GM21528 (cell line): ENCODE data around the gene CAP1.
A peak's percentile ranks its signal among the peaks of the same experiment; 100 is the strongest.
"Not testable (repeated sequence)": the region's sequence is repeated elsewhere in the genome, so short reads cannot be mapped to it uniquely, and the experiment has no call there.

Experiments used
- ATAC-seq: cut with Tn5 transposase; IDR thresholded peaks from one replicate; pipeline ENCODE4 v1.9.1; 2021; ENCODE audit warnings: mild to moderate bottlenecking, moderate library complexity; ENCODE audit not compliant: unreplicated experiment, low FRiP score

Gene CAP1

DNA sequence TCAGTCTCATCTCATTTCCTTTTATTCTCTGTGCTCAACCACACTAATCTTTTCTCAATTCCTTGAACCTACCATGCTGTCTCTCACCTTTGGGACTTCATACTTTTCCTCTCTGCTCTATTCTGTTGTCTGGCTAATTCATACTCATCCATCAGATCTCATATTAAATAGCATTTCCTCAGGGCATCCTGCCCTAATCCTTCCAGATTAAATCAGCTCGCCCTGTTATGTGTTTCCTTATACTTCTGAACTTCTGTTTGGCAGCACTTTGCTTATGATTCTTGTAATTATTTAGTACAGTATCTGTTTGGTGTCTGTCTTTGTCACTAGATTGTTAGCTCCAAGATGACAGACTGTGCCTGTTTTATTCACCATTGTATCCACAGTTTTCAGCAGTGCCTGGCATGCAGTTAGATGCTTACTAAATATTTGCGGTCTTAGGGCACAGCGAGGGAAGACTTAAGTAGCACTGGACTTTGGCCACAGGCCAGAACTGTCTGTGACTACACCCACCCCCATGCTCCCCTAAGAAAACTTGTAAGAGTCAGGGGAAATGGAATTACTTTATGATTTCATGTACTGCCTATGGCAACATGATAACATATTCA lies 9.9 kb upstream of the CAP1 start:
- ATAC-seq = no peak

DNA sequence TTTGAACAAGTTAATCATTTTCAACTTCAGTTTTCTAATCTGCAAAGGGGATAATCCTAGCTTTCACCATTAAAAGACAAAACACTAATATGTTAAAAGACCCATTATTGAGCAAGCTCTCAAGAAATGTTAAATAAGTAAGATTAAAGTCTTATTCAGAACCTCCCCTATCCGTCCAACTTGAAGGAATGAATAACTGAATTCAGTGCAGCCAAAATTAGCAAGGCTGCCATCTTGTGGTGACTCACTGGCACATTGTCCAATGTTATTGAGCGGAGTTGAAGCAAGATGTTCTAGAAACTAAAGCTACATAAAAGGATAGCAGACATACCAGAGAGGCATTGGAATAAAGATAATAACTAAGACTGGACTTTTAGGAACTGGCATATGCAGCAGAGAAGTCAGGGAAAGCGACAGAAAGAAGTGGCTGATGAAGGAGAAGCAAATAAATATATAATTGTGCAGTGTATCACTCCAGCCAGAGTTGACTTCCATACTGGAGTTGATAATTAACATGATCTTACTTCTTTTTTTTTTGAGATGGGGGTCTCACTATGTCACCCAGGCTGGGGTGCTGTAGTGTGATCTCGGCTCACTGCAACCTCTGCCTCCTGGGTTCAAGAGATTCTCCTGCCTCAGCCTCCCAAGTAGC lies 8.2 kb upstream of the CAP1 start:
- no peak for ATAC-seq

GRCh38 chr1:40034869-40035268 lies 5.7 kb upstream of the CAP1 start:
- ATAC-seq = no peak

DNA sequence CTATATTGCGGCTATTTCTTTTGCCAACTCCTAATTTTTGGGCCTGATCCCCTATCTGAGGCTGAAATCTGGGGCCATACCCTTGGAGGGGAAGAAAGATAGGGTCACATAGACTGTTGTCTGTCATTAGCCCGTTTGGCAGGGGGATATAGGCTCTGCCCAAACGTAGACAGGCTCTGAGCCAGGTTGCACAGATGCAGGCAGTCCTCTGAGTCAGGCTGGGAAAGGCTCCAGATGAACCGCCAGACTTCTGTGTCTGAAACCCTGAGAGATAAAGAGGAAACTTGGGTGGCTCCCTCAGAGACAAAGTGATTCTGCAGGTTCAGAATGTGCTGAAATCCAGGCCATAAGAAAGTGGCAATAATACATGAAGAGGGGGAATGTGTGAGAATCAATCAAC lies 4.0 kb upstream of the CAP1 start:
- ATAC-seq = no peak

DNA sequence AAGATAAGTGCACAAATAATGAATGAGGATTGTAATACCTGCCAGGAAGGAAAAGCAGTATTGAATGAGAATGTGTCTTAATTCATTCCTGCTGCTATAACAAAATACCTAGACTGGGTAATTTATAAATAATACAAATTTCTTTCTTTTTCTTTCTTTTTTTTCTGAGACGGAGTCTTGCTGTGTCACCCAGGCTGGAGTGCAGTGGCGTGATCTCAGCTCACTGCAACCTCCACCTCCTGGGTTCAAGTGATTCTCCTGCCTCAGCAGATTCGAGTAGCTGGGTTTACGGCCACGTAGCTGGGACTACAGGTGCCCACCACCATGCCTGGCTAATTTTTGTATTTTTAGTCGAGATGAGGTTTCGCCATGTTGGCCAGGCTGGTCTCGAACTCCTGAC lies 3.3 kb upstream of the CAP1 start:
- ATAC-seq = not testable (repeated sequence)

- no peak for ATAC-seq
Measured at GRCh38 chr1:40038697-40039096, 1.8 kb upstream of the CAP1 start.

- ATAC-seq = peak; percentile 12
Measured at GRCh38 chr1:40039245-40039756, 1.2 kb upstream of the CAP1 start.

DNA sequence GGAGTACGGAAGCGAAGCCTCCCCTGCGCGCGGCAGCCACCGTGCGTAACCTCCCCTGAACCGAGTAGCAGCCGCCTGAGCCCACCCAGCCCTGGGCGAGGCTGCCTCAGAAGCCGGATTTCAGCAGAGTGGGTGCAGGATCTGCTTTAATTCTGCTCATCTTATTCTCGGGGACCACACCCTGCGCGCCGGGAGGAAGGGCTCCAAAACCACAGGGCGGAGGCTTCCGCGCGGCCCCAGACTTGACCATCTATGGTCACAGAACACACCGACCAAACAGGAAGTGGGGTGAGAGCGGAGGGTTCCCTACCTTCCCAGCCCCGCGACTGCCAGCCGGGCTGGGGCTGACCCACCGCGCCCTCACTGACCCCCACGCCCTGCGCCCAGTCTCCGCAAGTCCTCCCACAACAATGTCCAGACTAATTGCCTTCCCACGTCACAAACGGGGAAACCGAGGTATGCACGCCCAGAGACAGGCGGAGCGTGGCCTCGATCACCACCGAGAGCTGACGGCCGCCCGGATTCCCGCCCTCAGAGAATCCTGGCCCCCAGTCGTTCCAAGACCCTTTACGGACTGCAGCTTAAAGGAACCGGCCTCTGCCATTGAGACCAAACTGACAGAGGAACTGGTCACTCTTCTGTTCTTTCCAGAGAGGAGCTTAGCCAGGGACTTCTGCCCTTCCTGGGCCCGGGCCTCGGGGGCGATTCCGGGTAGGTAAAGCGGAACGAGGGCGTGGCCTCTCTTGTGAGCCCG lies 595 bp upstream of the CAP1 start:
- ATAC-seq = peak; percentile 65

- no peak for ATAC-seq
Measured at GRCh38 chr1:40041466-40041838, 923 bp downstream of the CAP1 start.

GRCh38 chr1:40042341-40042740 lies 1.8 kb downstream of the CAP1 start:
- ATAC-seq = no peak

DNA sequence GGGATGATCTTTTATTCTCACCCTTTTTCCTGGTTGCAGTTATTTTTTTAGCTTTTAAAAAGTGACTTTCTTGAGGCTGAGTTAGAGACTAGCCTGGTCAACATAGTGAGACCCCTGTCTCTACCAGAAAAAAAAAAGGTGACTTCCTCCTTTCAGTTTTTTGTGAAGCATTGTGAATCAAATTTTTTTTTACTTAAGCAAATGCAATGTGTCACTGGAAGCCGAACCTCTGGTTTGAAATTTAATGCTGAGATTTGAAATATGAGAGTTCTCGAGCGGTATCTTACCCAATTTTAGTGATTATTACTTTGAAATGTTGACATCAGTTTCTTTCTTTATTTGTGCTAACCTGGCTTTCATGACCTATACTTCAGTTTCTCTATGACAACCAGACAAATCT lies 3.6 kb downstream of the CAP1 start:
- no peak for ATAC-seq

DNA sequence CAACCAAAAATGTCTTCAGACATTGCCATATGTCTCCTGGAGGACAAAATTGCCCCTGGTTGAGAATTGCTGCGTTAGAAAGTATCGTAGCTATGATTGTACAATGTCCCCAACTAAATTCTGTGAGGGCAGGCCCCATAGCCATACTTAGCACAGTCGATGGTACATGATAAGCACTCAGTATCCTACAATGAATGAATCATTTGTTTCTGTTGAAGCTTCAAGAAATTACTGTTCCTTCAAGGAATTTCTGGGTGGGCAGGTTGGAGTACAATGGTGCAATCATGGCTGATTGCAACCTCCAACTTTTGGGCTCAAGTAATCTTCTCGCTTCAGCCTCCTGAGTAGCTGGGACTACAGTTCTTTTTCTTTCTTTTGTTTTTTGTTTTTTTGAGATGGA lies 4.7 kb downstream of the CAP1 start:
- no peak for ATAC-seq

DNA sequence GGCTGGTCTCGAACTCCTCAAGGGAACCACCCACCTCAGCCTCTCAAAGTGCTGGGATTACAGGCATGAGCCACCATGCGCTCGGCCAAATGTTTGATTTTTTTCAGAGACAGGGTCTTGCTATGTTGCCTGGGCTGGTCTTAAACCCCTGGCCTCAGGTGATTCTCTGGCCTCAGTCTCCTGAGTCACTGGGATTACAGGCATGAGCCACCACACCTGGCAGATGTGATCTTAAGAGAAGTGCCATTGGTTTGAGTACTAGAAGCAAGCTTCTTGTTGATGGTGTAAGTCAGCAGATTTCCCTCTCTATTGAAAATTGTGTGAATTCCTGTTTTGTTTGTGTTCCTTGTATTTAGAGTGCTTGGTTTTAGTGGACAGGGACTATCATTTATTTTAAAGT lies 5.2 kb downstream of the CAP1 start:
- ATAC-seq = no peak

DNA sequence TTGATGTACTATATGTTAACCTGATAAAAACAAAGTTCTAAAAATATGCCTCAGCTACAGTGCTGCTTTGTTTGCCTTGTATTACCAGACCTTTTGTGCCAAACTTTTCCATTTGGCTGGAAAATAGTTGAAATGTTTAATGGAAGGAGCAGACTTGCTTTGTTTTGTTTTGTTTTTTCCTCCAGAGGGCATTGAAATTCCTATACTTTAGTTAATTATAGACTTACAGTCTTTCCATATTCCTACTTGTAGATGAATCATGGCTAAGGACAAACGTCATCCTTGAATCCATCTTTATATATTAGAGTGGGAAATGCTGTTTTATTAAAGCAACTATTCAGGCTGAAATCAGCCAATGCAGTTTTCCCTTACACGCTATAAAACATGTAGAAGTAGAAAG lies 6.7 kb downstream of the CAP1 start:
- no peak for ATAC-seq

- ATAC-seq = no peak
Measured at GRCh38 chr1:40047769-40048168, 7.2 kb downstream of the CAP1 start.

DNA sequence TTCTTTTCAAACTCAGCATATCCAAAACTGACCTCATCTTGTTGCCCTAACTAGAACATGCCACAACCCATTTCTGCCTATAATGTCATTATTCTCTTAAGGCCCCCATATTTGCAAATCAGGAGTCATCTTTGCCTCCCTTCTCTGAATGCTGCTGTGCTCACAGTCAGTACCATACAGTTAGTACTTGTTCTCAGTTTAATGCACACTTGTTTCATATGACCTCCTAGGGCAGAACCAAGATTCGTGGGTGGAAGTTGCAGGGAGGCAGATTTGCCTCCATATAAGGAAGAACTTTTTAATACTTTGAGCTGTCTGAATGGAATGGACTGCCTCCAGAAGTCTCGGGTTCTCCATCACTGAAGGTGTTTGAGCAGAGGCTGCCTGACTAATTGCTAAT lies 9.2 kb downstream of the CAP1 start:
- no peak for ATAC-seq

GRCh38 chr1:40050863-40051262 lies 10.3 kb downstream of the CAP1 start:
- no peak for ATAC-seq

- no peak for ATAC-seq
Measured at GRCh38 chr1:40053138-40053887, 12.8 kb downstream of the CAP1 start.

- no peak for ATAC-seq
Measured at GRCh38 chr1:40056519-40057309, 16.2 kb downstream of the CAP1 start.

- ATAC-seq = no peak
Measured at GRCh38 chr1:40057310-40058030, 16.9 kb downstream of the CAP1 start.
